GM12878 (cell line): Measurements from ENCODE around the gene PPP2R2D. TPM values are rescaled to one million over a fixed set of nuclear protein-coding genes. Genes with fewer than 3 reads are reported as not detected.

Experiments used
- ATAC-seq: fragments of 200-7000 bp; cut with Tn5 transposase; 3 replicates; pipeline ENCODE4 v1.9.1; 2020; ENCODE audit warnings: mild to moderate bottlenecking, moderate library complexity
- BruUV-seq: library from RNA; stranded (reverse); fragments of 400-500 nt; replicated peaks from 2 replicates; lab custom pipeline; 2021; lab: Mats Ljungman, UMichigan
- CTCF ChIA-PET: fragments of 300-600 bp; sonication (Branson Sonifier 250); formaldehyde crosslinking; extraction: SDS; loops from one replicate; lab custom pipeline; 2021; ENCODE audit warnings: inconsistent platforms; lab: Yijun Ruan, JAX
- POLR2A ChIA-PET: fragments of 350-600 bp; formaldehyde crosslinking; extraction: SDS; loops from one replicate; lab custom pipeline; 2021; ENCODE audit warnings: inconsistent platforms; lab: Charles Lee
- RAD21 ChIA-PET: fragments of 300-600 bp; sonication (Branson Sonifier 250); formaldehyde crosslinking; loops from one replicate; lab custom pipeline; 2023; ENCODE audit warnings: antibody characterized with exemption; ENCODE audit not compliant: unreplicated experiment; lab: Charles Lee
- SMC1A ChIA-PET: fragments of 300-600 bp; sonication (Branson Sonifier 250); formaldehyde crosslinking; loops from one replicate; lab custom pipeline; 2023; ENCODE audit not compliant: unreplicated experiment, uncharacterized antibody; lab: Charles Lee
- DNase-seq: peaks from one replicate; pipeline ENCODE4 v3.0.0-alpha.2; 2011; ENCODE audit warnings: low read depth, low spot score
- FAIRE-seq: peaks from 3 replicates; lab custom pipeline; 2011; peaks lifted over from hg19 to GRCh38; lab: Jason Lieb, UNC
- H2AFZ ChIP-seq: 2 replicates; pipeline ENCODE4 v1.6.0; 2011; ENCODE audit warnings: low read depth, low read length, control low read depth; ENCODE audit not compliant: control insufficient read depth
- H3K27ac ChIP-seq: 2 replicates; pipeline ENCODE4 v1.5.1; 2011; ENCODE audit warnings: control low read depth; ENCODE audit not compliant: control insufficient read depth, insufficient read depth
- H3K27me3 ChIP-seq, 2 experiments: replicated peaks in 1 of 2; 2 replicates each; pipeline versions ENCODE4 v1.6.0 to v1.6.1; 2011; ENCODE audit warnings: low read length in 1 of 2; ENCODE audit not compliant: control insufficient read depth in 2 of 2, insufficient read depth in 2 of 2
- H3K36me3 ChIP-seq, 2 experiments: 2 replicates each; pipeline ENCODE4 v1.5.1; 2011; ENCODE audit warnings: low read length in 1 of 2; ENCODE audit not compliant: control insufficient read depth in 2 of 2, insufficient read depth in 2 of 2
- H3K4me1 ChIP-seq: 2 replicates; pipeline ENCODE4 v1.6.1; 2011; ENCODE audit warnings: mild to moderate bottlenecking, low read length, moderate library complexity, mixed read lengths; ENCODE audit not compliant: control insufficient read depth, insufficient read depth
- H3K4me2 ChIP-seq: 2 replicates; pipeline ENCODE4 v1.6.0; 2011; ENCODE audit warnings: control low read depth; ENCODE audit not compliant: control insufficient read depth, insufficient read depth
- H3K4me3 ChIP-seq: fragments of 200-600 bp; sonication (generic); 2 replicates; pipeline ENCODE4 v1.5.1; 2016
- H3K79me2 ChIP-seq: 2 replicates; pipeline ENCODE4 v1.6.0; 2011; ENCODE audit warnings: low read length; ENCODE audit not compliant: control insufficient read depth, insufficient read depth
- H3K9ac ChIP-seq: 2 replicates; pipeline ENCODE4 v1.8.0; 2011; ENCODE audit warnings: low read length, control low read depth, mixed read lengths; ENCODE audit not compliant: control insufficient read depth, insufficient read depth
- H3K9me3 ChIP-seq: replicated peaks from 3 replicates; pipeline ENCODE4 v1.5.1; 2011; ENCODE audit warnings: mild to moderate bottlenecking, low read length; ENCODE audit not compliant: control insufficient read depth, insufficient read depth
- H4K20me1 ChIP-seq: 2 replicates; pipeline ENCODE4 v1.6.0; 2011; ENCODE audit not compliant: control insufficient read depth, insufficient read depth
- CTCF ChIP-seq, 3 experiments: IDR thresholded peaks in 2 of 3; conservative IDR thresholded peaks in 1 of 3; 2 replicates each; pipeline ENCODE4 v1.5.1; 2011; ENCODE audit warnings: low read depth in 3 of 3, low read length in 3 of 3, mild to moderate bottlenecking in 3 of 3, control low read depth in 2 of 3, moderate library complexity in 2 of 3, inconsistent platforms in 1 of 3, mixed read lengths in 1 of 3; ENCODE audit not compliant: control insufficient read depth in 2 of 3, insufficient read depth in 1 of 3; ENCODE audit errors: extremely low read depth in 1 of 3
- DPF2 ChIP-seq: fragments of 450-650 bp; IDR thresholded peaks from 2 replicates; pipeline ENCODE4 v1.6.1; 2017; ENCODE audit warnings: mild to moderate bottlenecking
- ESRRA ChIP-seq: IDR thresholded peaks from 2 replicates; pipeline ENCODE4 v1.6.1; 2012; ENCODE audit warnings: mild to moderate bottlenecking, low read length, improper control_type of control experiment
- HCFC1 ChIP-seq: fragments of 150-350 bp; IDR thresholded peaks from 2 replicates; pipeline ENCODE4 v1.6.1; 2014; ENCODE audit warnings: low read length
- MAX ChIP-seq: IDR thresholded peaks from 2 replicates; pipeline ENCODE4 v1.6.1; 2012; ENCODE audit warnings: low read depth, low read length, improper control_type of control experiment
- NR2F1 ChIP-seq: fragments of 450-650 bp; conservative IDR thresholded peaks from 2 replicates; pipeline ENCODE4 v1.6.1; 2017; ENCODE audit warnings: mild to moderate bottlenecking
- POU2F2 ChIP-seq: IDR thresholded peaks from 3 replicates; pipeline ENCODE4 v1.6.1; 2011; ENCODE audit warnings: low read depth, mild to moderate bottlenecking, low read length, borderline replicate concordance
- WGBS: methylation state at CpG from one replicate; pipeline ENCODE4 v1.1.6; 2016; ENCODE audit warnings: low lambda C conversion rate; ENCODE audit not compliant: insufficient replicate concordance, insufficient coverage; ENCODE audit errors: missing lambda C conversion rate; 5-methylcytosine and 5-hydroxymethylcytosine counted together
- in situ Hi-C: fragments of 300-500 bp; cut with MboI; formaldehyde crosslinking; loops from 9 replicates; pipeline ENCODE4 v1.14.3; 2018; ENCODE audit warnings: mixed read lengths
- intact Hi-C: fragments of 100-400 bp; cut with micrococcal nuclease; formaldehyde crosslinking; loops from one replicate; pipeline ENCODE4 v1.14.2; 2022; ENCODE audit not compliant: unreplicated experiment
- polyA plus RNA-seq, 11 experiments: library from polyadenylated mRNA; depleted of rRNA in 4 of 11; unstranded in 6 of 11; stranded (reverse) in 5 of 11; fragments of >200 nt; fragmentation: Nextera tagmentation in 4 of 11; fragmentation: Illumina TruSeq in 1 of 11; extraction: Ambion mirVana in 4 of 11; extraction: Trizol in 1 of 11; gene quantifications; 1 replicate in 1 of 11; 2 replicates in 10 of 11; pipeline versions ENCODE4 v1.2.1 to v1.2.3, GENCODE V29; 2011 to 2016; ENCODE audit warnings: inconsistent platforms in 2 of 11, missing spikeins in 2 of 11, low read depth in 1 of 11
- total RNA-seq, 4 experiments: library from RNA; depleted of rRNA in 3 of 4; stranded (reverse); fragments of >200 nt in 3 of 4; fragmentation: Illumina TruSeq in 1 of 4; extraction: Trizol in 1 of 4; gene quantifications; 2 replicates each; pipeline versions ENCODE4 v1.2.1 to v1.2.3, GENCODE V29; 2013 to 2021

The PPP2R2D gene
- total and polyA plus RNA-seq, 10 of the 15 experiments (the other 5 are each of a cell fraction or from before 2014, with no cell fraction given): 2.8 to 41.9 (median 21.8) TPM

GRCh38 chr10:131968949-131969348 lies 68.1 kb downstream of the PPP2R2D start:
- Histone ChIP-seq H3K9me3 (no peaks in the 10 kb centered on the region), H3K4me1 (peaks cover 7% of the 10 kb centered on the region), H3K4me2 (no peak overlapping the region), H3K9ac (no peak overlapping the region), H3K27me3 (no peaks in the 10 kb centered on the region), H4K20me1 (peaks cover 7% of the 10 kb centered on the region; the same call in 1 of the 2 replicates), H2AFZ (no peak overlapping the region), H3K27ac (no peak overlapping the region), H3K36me3 (peaks cover 16 to 46% of the 10 kb centered on the region in 2 experiments)
- intact Hi-C loops (no loop called here), in situ Hi-C loops (no loop called here)
- no peak for ATAC-seq
- RAD21 ChIA-PET: no interaction called here
- DNase-seq: no peak
- CTCF ChIA-PET: no interaction called here
- SMC1A ChIA-PET: no interaction called here
- POLR2A ChIA-PET: no interaction called here
- 98% methylated on average over 13 of the region's 13 CpGs for WGBS
- no peak for FAIRE-seq
- no peak for TF ChIP-seq DPF2
- TF ChIP-seq, all 136 proteins: peak for 0
- BruUV-seq: no TSS peak
- Histone ChIP-seq H3K79me2 (peaks cover 19% of the 10 kb centered on the region), H3K4me3 (no peak overlapping the region)

- DNase-seq (no peak), ATAC-seq (no peak), FAIRE-seq (no peak)
- ChIA-PET RAD21 (no interaction called here), SMC1A (no interaction called here), POLR2A (no interaction called here), CTCF (no interaction called here)
- Histone ChIP-seq H3K79me2 (peaks cover 39% of the 10 kb centered on the region), H3K9ac (no peak overlapping the region), H3K4me3 (no peak overlapping the region), H3K27ac (no peak overlapping the region), H3K4me1 (peaks cover 7% of the 10 kb centered on the region), H4K20me1 (peaks cover 7% of the 10 kb centered on the region; the same call in 1 of the 2 replicates), H3K27me3 (no peaks in the 10 kb centered on the region), H3K36me3 (peaks cover 16 to 42% of the 10 kb centered on the region in 2 experiments), H3K9me3 (no peaks in the 10 kb centered on the region), H2AFZ (no peak overlapping the region), H3K4me2 (no peak overlapping the region)
- BruUV-seq: no TSS peak
- WGBS: 96% methylated on average over 18 of the region's 18 CpGs
- intact Hi-C loops: no loop called here
- in situ Hi-C loops: no loop called here
- no peak for TF ChIP-seq CTCF (IDR thresholded peaks at IDR 0.05 in 2 of 3, conservative IDR thresholded peaks at IDR 0.05 in 1 of 3; ENCODE audit: control insufficient read depth in 2 of 3, extremely low read depth in 1 of 3, insufficient read depth in 1 of 3, low read depth in 3 of 3, low read length in 3 of 3)
- no peak for TF ChIP-seq NR2F1
- TF ChIP-seq ESRRA: no peak
- no peak for TF ChIP-seq MAX
- TF ChIP-seq HCFC1: no peak
- TF ChIP-seq POU2F2: no peak
Observed at GRCh38 chr10:131970946-131971345, 70.1 kb downstream of the PPP2R2D start.
